Nephron progenitor cell (in vitro differentiated cells): ENCODE measurements around the gene ZBTB40.
A peak's percentile ranks its signal among the peaks of the same experiment; 100 is the strongest.

Experiments
- DNase-seq: peaks from one replicate; pipeline ENCODE4 v3.0.0; 2021
- H3K27ac Mint-ChIP-seq: 2 replicates; pipeline ENCODE4 v1.8.0; 2021; ENCODE audit warnings: mild to moderate bottlenecking, moderate library complexity, mixed read lengths
- H3K27me3 Mint-ChIP-seq: 2 replicates; pipeline ENCODE4 v1.8.0; 2021; ENCODE audit warnings: mild to moderate bottlenecking, low read depth, mixed read lengths; ENCODE audit not compliant: poor library complexity
- H3K36me3 Mint-ChIP-seq: 2 replicates; pipeline ENCODE4 v1.8.0; 2021; ENCODE audit warnings: low read depth, mixed read lengths
- H3K4me1 Mint-ChIP-seq: 2 replicates; pipeline ENCODE4 v1.8.0; 2021; ENCODE audit warnings: mixed read lengths
- H3K4me3 Mint-ChIP-seq: 2 replicates; pipeline ENCODE4 v1.8.0; 2021; ENCODE audit warnings: mild to moderate bottlenecking, moderate library complexity, mixed read lengths
- H3K9me3 Mint-ChIP-seq: 2 replicates; pipeline ENCODE4 v1.8.0; 2021; ENCODE audit warnings: mild to moderate bottlenecking, moderate library complexity, mixed read lengths
- CTCF ChIP-seq: fragments of 200-600 bp; sonication (generic); IDR thresholded peaks from 2 replicates; pipeline ENCODE4 v1.5.0; 2021; ENCODE audit warnings: antibody characterized with exemption

Gene ZBTB40

GRCh38 chr1:22410401-22410800 is 41.2 kb upstream of the ZBTB40 start:
- no peak overlapping the region for H3K4me3 Mint-ChIP-seq
- no peak overlapping the region for H3K27ac Mint-ChIP-seq
- no peak for TF ChIP-seq CTCF
- H3K4me1 Mint-ChIP-seq = peaks cover 56% of the 10 kb centered on the region
- H3K9me3 Mint-ChIP-seq = peaks cover 4% of the 10 kb centered on the region
- no peak for DNase-seq
- no peaks in the 10 kb centered on the region for H3K36me3 Mint-ChIP-seq
- H3K27me3 Mint-ChIP-seq = peaks cover 52% of the 10 kb centered on the region

GRCh38 chr1:22410928-22411495 is 40.6 kb upstream of the ZBTB40 start:
- TF ChIP-seq CTCF = no peak
- no peak for DNase-seq
- no peak overlapping the region for H3K27ac Mint-ChIP-seq
- peaks cover 4% of the 10 kb centered on the region for H3K9me3 Mint-ChIP-seq
- no peaks in the 10 kb centered on the region for H3K36me3 Mint-ChIP-seq
- no peak overlapping the region for H3K4me3 Mint-ChIP-seq
- peaks cover 56% of the 10 kb centered on the region for H3K4me1 Mint-ChIP-seq
- peaks cover 50% of the 10 kb centered on the region for H3K27me3 Mint-ChIP-seq

GRCh38 chr1:22411589-22411988 is 40.1 kb upstream of the ZBTB40 start:
- Mint-ChIP-seq H3K4me3 (no peak overlapping the region), H3K9me3 (peaks cover 4% of the 10 kb centered on the region), H3K27ac (peak overlapping the region; percentile 31), H3K36me3 (no peaks in the 10 kb centered on the region), H3K4me1 (peaks cover 58% of the 10 kb centered on the region), H3K27me3 (peaks cover 53% of the 10 kb centered on the region)
- no peak for TF ChIP-seq CTCF
- no peak for DNase-seq

GRCh38 chr1:22412932-22413727 is 38.5 kb upstream of the ZBTB40 start:
- no peak overlapping the region for H3K27ac Mint-ChIP-seq
- peaks cover 46% of the 10 kb centered on the region for H3K4me1 Mint-ChIP-seq
- no peak for TF ChIP-seq CTCF
- no peak overlapping the region for H3K4me3 Mint-ChIP-seq
- peaks cover 53% of the 10 kb centered on the region for H3K27me3 Mint-ChIP-seq
- H3K9me3 Mint-ChIP-seq = peaks cover 4% of the 10 kb centered on the region
- no peaks in the 10 kb centered on the region for H3K36me3 Mint-ChIP-seq
- no peak for DNase-seq

- peaks cover 44% of the 10 kb centered on the region for H3K4me1 Mint-ChIP-seq
- no peak overlapping the region for H3K4me3 Mint-ChIP-seq
- peaks cover 4% of the 10 kb centered on the region for H3K9me3 Mint-ChIP-seq
- TF ChIP-seq CTCF = no peak
- peak overlapping the region; percentile 81 for H3K27ac Mint-ChIP-seq
- no peaks in the 10 kb centered on the region for H3K36me3 Mint-ChIP-seq
- DNase-seq = no peak
- H3K27me3 Mint-ChIP-seq = peaks cover 55% of the 10 kb centered on the region
Observed at GRCh38 chr1:22413799-22414198, 37.9 kb upstream of the ZBTB40 start.
